Left lung (tissue), 10 donors: ENCODE results near the gene PYGB. TPM values are rescaled to one million over a fixed set of nuclear protein-coding genes. Genes with fewer than 3 reads are reported as not detected.
A peak's percentile ranks its signal among the peaks of the same experiment; 100 is the strongest.

Source experiments
- ATAC-seq: fragments of 200-7000 bp; cut with Tn5 transposase; one replicate; pipeline ENCODE4 v1.9.1; 2020; ENCODE audit warnings: moderate library complexity
- DNase-seq, 4 donors: peaks; one replicate each; pipeline ENCODE4 v3.0.0-alpha.2; 2013 to 2020
- H3K27ac ChIP-seq, 2 donors: fragments of 200-600 bp; sonication (generic) in 1 of 2; one replicate each; pipeline versions ENCODE4 v1.5.0 to v1.8.0; 2020 to 2021
- H3K27me3 ChIP-seq, 2 donors: fragments of 200-600 bp; sonication (generic) in 1 of 2; one replicate each; pipeline versions ENCODE4 v1.5.0 to v1.8.0; 2020 to 2021
- H3K36me3 ChIP-seq, 2 donors: fragments of 200-600 bp; sonication (generic) in 1 of 2; one replicate each; pipeline versions ENCODE4 v1.5.0 to v1.8.0; 2020 to 2021
- H3K4me1 ChIP-seq, 2 donors: fragments of 200-600 bp; one replicate each; pipeline ENCODE4 v1.8.0; 2021
- H3K4me3 ChIP-seq, 2 donors: fragments of 200-600 bp; sonication (generic) in 1 of 2; one replicate each; pipeline versions ENCODE4 v1.5.0 to v1.8.0; 2020 to 2021; ENCODE audit warnings: mild to moderate bottlenecking in 1 of 2
- H3K9me3 ChIP-seq, 2 donors: fragments of 200-600 bp; sonication (generic) in 1 of 2; one replicate each; pipeline versions ENCODE4 v1.5.0 to v1.8.0; 2020 to 2021
- CTCF ChIP-seq, 2 donors: fragments of 200-600 bp; sonication (generic) in 1 of 2; IDR thresholded peaks; one replicate each; pipeline versions ENCODE4 v1.5.0 to v1.8.0; 2021; ENCODE audit warnings: antibody characterized with exemption in 2 of 2
- intact Hi-C, 2 donors: fragments of 100-400 bp; cut with DNase I; formaldehyde crosslinking; loops; one replicate each; pipeline versions ENCODE4 v1.11.2 to v1.14.2; 2022
- polyA plus RNA-seq, 6 donors: library from polyadenylated mRNA; unstranded; fragments of 120-200 nt; gene quantifications; one replicate each; pipeline ENCODE4 v1.2.1, GENCODE V29; 2013; ENCODE audit not compliant: insufficient read length in 6 of 6
- total RNA-seq, 2 donors: library from RNA; stranded (reverse); fragmentation: NEBNext Ultra II Directional; extraction: Animal tissue kit (Norgen Biotek cat#: 25700); gene quantifications; one replicate each; pipeline ENCODE4 v1.2.1, GENCODE V29; 2021
- donor health status: DM: no; HTN: yes; CAD: no.
- donor health status: DM: no; HTN: no; CAD: no.

PYGB gene
- total and polyA plus RNA-seq, 8 donors: 37.8 to 81.3 (median 47.8) TPM

- Histone ChIP-seq H3K4me1 (peaks cover 0 to 5% of the 10 kb centered on the region in 2 donors), H3K4me3 (no peak overlapping the region), H3K27ac (no peak overlapping the region), H3K36me3 (peaks cover 0 to 90% of the 10 kb centered on the region in 2 donors), H3K9me3 (no peaks in the 10 kb centered on the region), H3K27me3 (no peaks in the 10 kb centered on the region)
- no peak for ATAC-seq
- DNase-seq: no peak
- intact Hi-C loops: loop anchor here in 1 of 2 donors (10.0 kb wide), 1 partner anchor 101 kb away; the partner anchor contains the start of gene ABHD12
- TF ChIP-seq CTCF (IDR thresholded peaks at IDR 0.05): no peak
Observed at GRCh38 chr20:25293910-25294458, 46.1 kb downstream of the PYGB start.

- Histone ChIP-seq H3K27ac (peak overlapping the region in 1 of 2 donors; percentile 9), H3K27me3 (no peaks in the 10 kb centered on the region), H3K9me3 (no peaks in the 10 kb centered on the region), H3K4me1 (peaks cover 0 to 5% of the 10 kb centered on the region in 2 donors), H3K4me3 (no peak overlapping the region), H3K36me3 (peaks cover 0 to 89% of the 10 kb centered on the region in 2 donors)
- ATAC-seq (peak; percentile 63), DNase-seq (peak in 3 of 4 donors; percentile 26 to 62 (median 37))
- intact Hi-C loops: loop anchor here in 1 of 2 donors (10.0 kb wide), 1 partner anchor 100 kb away; the partner anchor contains the start of gene ABHD12
- peak; percentile 46 to 62 for TF ChIP-seq CTCF (IDR thresholded peaks at IDR 0.05)
Observed at GRCh38 chr20:25294459-25295385, 46.8 kb downstream of the PYGB start.

- Histone ChIP-seq H3K27ac (peak overlapping the region in 1 of 2 donors; percentile 9), H3K4me1 (peaks cover 0 to 5% of the 10 kb centered on the region in 2 donors), H3K27me3 (no peaks in the 10 kb centered on the region), H3K9me3 (no peaks in the 10 kb centered on the region), H3K36me3 (peaks cover 0 to 88% of the 10 kb centered on the region in 2 donors), H3K4me3 (no peak overlapping the region)
- DNase-seq (no peak), ATAC-seq (peak; percentile 5)
- no peak for TF ChIP-seq CTCF (IDR thresholded peaks at IDR 0.05)
- intact Hi-C loops: loop anchor here in 1 of 2 donors (10.0 kb wide), 1 partner anchor 99 kb away; the partner anchor contains the start of gene ABHD12
Observed at GRCh38 chr20:25295386-25296093, 47.7 kb downstream of the PYGB start.

GRCh38 chr20:25296094-25297093 lies 48.5 kb downstream of the PYGB start:
- H3K4me1 ChIP-seq: peaks cover 0 to 5% of the 10 kb centered on the region in 2 donors
- peaks cover 0 to 88% of the 10 kb centered on the region in 2 donors for H3K36me3 ChIP-seq
- ATAC-seq (peak; percentile 9), DNase-seq (no peak)
- H3K9me3 ChIP-seq: no peaks in the 10 kb centered on the region
- intact Hi-C loops: loop anchor here in 1 of 2 donors (10.0 kb wide), 1 partner anchor 98 kb away; the partner anchor contains the start of gene ABHD12
- H3K27ac ChIP-seq: no peak overlapping the region
- no peak for TF ChIP-seq CTCF (IDR thresholded peaks at IDR 0.05)
- H3K27me3 ChIP-seq: no peaks in the 10 kb centered on the region
- no peak overlapping the region for H3K4me3 ChIP-seq
